ENCODE results near the gene RGP1. TPM values are rescaled to one million over a fixed set of nuclear protein-coding genes. Genes with fewer than 3 reads are reported as not detected.

Gene RGP1
- total RNA-seq, 6 experiments from 2014 or later: 9.5 to 13.0 (median 11.4) TPM

GRCh38 chr9:35753466-35753865 lies 4.4 kb downstream of the RGP1 start:
- no peak overlapping the region for H3K4me3 ChIP-seq
- DNase-seq: no peak
- peaks cover 0 to 36% (median 14%) of the 10 kb centered on the region in 4 donors for H3K36me3 ChIP-seq
- 80% methylated on average over 4 of the region's 5 CpGs for WGBS (ENCODE audit: insufficient coverage, low coverage, low lambda C conversion rate, missing lambda C conversion rate)
- H3K27ac ChIP-seq: no peak overlapping the region
- peaks cover 0 to 17% (median 10%) of the 10 kb centered on the region in 4 donors for H3K4me1 ChIP-seq
- no peaks in the 10 kb centered on the region for H3K27me3 ChIP-seq
- intact Hi-C loops (cut with DNase I): no loop called here
- no peak for ATAC-seq
- H3K9me3 ChIP-seq: no peaks in the 10 kb centered on the region
- TF ChIP-seq CTCF (IDR thresholded peaks at IDR 0.05): no peak
- no peak for TF ChIP-seq POLR2A (IDR thresholded peaks at IDR 0.05)

- TF ChIP-seq CTCF (IDR thresholded peaks at IDR 0.05): no peak
- no peak for TF ChIP-seq POLR2A (IDR thresholded peaks at IDR 0.05)
- Histone ChIP-seq H3K27me3 (no peaks in the 10 kb centered on the region), H3K4me3 (no peak within 1 kb of the TSS), H3K4me1 (peaks cover 0 to 24% (median 11%) of the 10 kb centered on the region in 4 donors), H3K27ac (no peak within 1 kb of the TSS), H3K9me3 (no peaks in the 10 kb centered on the region), H3K36me3 (peaks cover 0 to 36% (median 14%) of the 10 kb centered on the region in 4 donors)
- DNase-seq (no peak), ATAC-seq (no peak)
- intact Hi-C loops (cut with DNase I): no loop called here
- 60% methylated on average over 1 of the region's 3 CpGs for WGBS (ENCODE audit: insufficient coverage, low coverage, low lambda C conversion rate, missing lambda C conversion rate)
Observed at GRCh38 chr9:35754264-35754663, 5.2 kb downstream of the RGP1 start, which contains the start of gene MSMP. TSS of gene MSMP (minus strand) at chr9:35754276. CDS start at chr9:35754129, 147 bp downstream.

GRCh38 chr9:35755071-35755470 lies 6.0 kb downstream of the RGP1 start:
- DNase-seq (no peak), ATAC-seq (no peak)
- H3K36me3 ChIP-seq: peaks cover 0 to 36% (median 14%) of the 10 kb centered on the region in 4 donors
- intact Hi-C loops (cut with DNase I): no loop called here
- 100% methylated on average over 4 of the region's 4 CpGs for WGBS (ENCODE audit: insufficient coverage, low coverage, low lambda C conversion rate, missing lambda C conversion rate)
- no peaks in the 10 kb centered on the region for H3K9me3 ChIP-seq
- TF ChIP-seq POLR2A (IDR thresholded peaks at IDR 0.05) (no peak), CTCF (IDR thresholded peaks at IDR 0.05) (no peak)
- H3K4me1 ChIP-seq: peaks cover 0 to 21% (median 8%) of the 10 kb centered on the region in 4 donors
- no peak overlapping the region for H3K27ac ChIP-seq
- no peak overlapping the region for H3K4me3 ChIP-seq
- H3K27me3 ChIP-seq: no peaks in the 10 kb centered on the region

- TF ChIP-seq CTCF (IDR thresholded peaks at IDR 0.05) (peak; percentile 48 to 60 (median 52)), POLR2A (IDR thresholded peaks at IDR 0.05) (no peak)
- DNase-seq (peak; percentile 77 to 85 (median 78)), ATAC-seq (peak; percentile 83 to 86 (median 85))
- Histone ChIP-seq H3K4me1 (peaks cover 0 to 18% (median 6%) of the 10 kb centered on the region in 4 donors), H3K27me3 (no peaks in the 10 kb centered on the region), H3K27ac (peak overlapping the region; percentile 72 to 93 (median 82)), H3K9me3 (no peaks in the 10 kb centered on the region), H3K4me3 (peak overlapping the region; percentile 61 to 68 (median 65)), H3K36me3 (peaks cover 0 to 23% (median 11%) of the 10 kb centered on the region in 4 donors)
- intact Hi-C loops (cut with DNase I): no loop called here
- 10% methylated on average over 15 of the region's 48 CpGs for WGBS (ENCODE audit: insufficient coverage, low coverage, low lambda C conversion rate, missing lambda C conversion rate)
Observed at GRCh38 chr9:35756275-35757225, 7.5 kb downstream of the RGP1 start.
